Left lung (tissue), 10 donors: ENCODE measurements around the gene SULT1C3. TPM values are rescaled to one million over a fixed set of nuclear protein-coding genes. Genes with fewer than 3 reads are reported as not detected.
"Not testable (repeated sequence)": the region's sequence is repeated elsewhere in the genome, so short reads cannot be mapped to it uniquely, and the experiment has no call there.

Experiments
- ATAC-seq: fragments of 200-7000 bp; cut with Tn5 transposase; one replicate; pipeline ENCODE4 v1.9.1; 2020; ENCODE audit warnings: moderate library complexity
- DNase-seq, 4 donors: peaks; one replicate each; pipeline ENCODE4 v3.0.0-alpha.2; 2013 to 2020
- H3K27ac ChIP-seq, 2 donors: fragments of 200-600 bp; sonication (generic) in 1 of 2; one replicate each; pipeline versions ENCODE4 v1.5.0 to v1.8.0; 2020 to 2021
- H3K27me3 ChIP-seq, 2 donors: fragments of 200-600 bp; sonication (generic) in 1 of 2; one replicate each; pipeline versions ENCODE4 v1.5.0 to v1.8.0; 2020 to 2021
- H3K36me3 ChIP-seq, 2 donors: fragments of 200-600 bp; sonication (generic) in 1 of 2; one replicate each; pipeline versions ENCODE4 v1.5.0 to v1.8.0; 2020 to 2021
- H3K4me1 ChIP-seq, 2 donors: fragments of 200-600 bp; one replicate each; pipeline ENCODE4 v1.8.0; 2021
- H3K4me3 ChIP-seq, 2 donors: fragments of 200-600 bp; sonication (generic) in 1 of 2; one replicate each; pipeline versions ENCODE4 v1.5.0 to v1.8.0; 2020 to 2021; ENCODE audit warnings: mild to moderate bottlenecking in 1 of 2
- H3K9me3 ChIP-seq, 2 donors: fragments of 200-600 bp; sonication (generic) in 1 of 2; one replicate each; pipeline versions ENCODE4 v1.5.0 to v1.8.0; 2020 to 2021
- CTCF ChIP-seq, 2 donors: fragments of 200-600 bp; sonication (generic) in 1 of 2; IDR thresholded peaks; one replicate each; pipeline versions ENCODE4 v1.5.0 to v1.8.0; 2021; ENCODE audit warnings: antibody characterized with exemption in 2 of 2
- intact Hi-C, 2 donors: fragments of 100-400 bp; cut with DNase I; formaldehyde crosslinking; loops; one replicate each; pipeline versions ENCODE4 v1.11.2 to v1.14.2; 2022
- polyA plus RNA-seq, 6 donors: library from polyadenylated mRNA; unstranded; fragments of 120-200 nt; gene quantifications; one replicate each; pipeline ENCODE4 v1.2.1, GENCODE V29; 2013; ENCODE audit not compliant: insufficient read length in 6 of 6
- total RNA-seq, 2 donors: library from RNA; stranded (reverse); fragmentation: NEBNext Ultra II Directional; extraction: Animal tissue kit (Norgen Biotek cat#: 25700); gene quantifications; one replicate each; pipeline ENCODE4 v1.2.1, GENCODE V29; 2021
- donor health status: DM: no; HTN: yes; CAD: no.
- donor health status: DM: no; HTN: no; CAD: no.

SULT1C3 gene
- total and polyA plus RNA-seq, 8 donors = 0.14 TPM; not detected in 7

- H3K36me3 ChIP-seq = no peaks in the 10 kb centered on the region
- H3K4me3 ChIP-seq = no peak overlapping the region
- no peak overlapping the region for H3K27ac ChIP-seq
- H3K27me3 ChIP-seq = no peaks in the 10 kb centered on the region
- no peaks in the 10 kb centered on the region for H3K9me3 ChIP-seq
- TF ChIP-seq CTCF (IDR thresholded peaks at IDR 0.05) = no peak
- intact Hi-C loops = no loop called here
- ATAC-seq (no peak), DNase-seq (no peak)
- peaks cover 7 to 12% of the 10 kb centered on the region in 2 donors for H3K4me1 ChIP-seq
These were observed 32.0 kb downstream of the SULT1C3 start for GRCh38 chr2:108271691-108272253.

GRCh38 chr2:108278631-108279030 is 38.9 kb downstream of the SULT1C3 start:
- DNase-seq (no peak), ATAC-seq (no peak)
- no peak for TF ChIP-seq CTCF (IDR thresholded peaks at IDR 0.05)
- Histone ChIP-seq H3K36me3 (no peaks in the 10 kb centered on the region), H3K4me1 (no peaks in the 10 kb centered on the region), H3K27me3 (no peaks in the 10 kb centered on the region), H3K27ac (no peak overlapping the region), H3K9me3 (no peaks in the 10 kb centered on the region), H3K4me3 (no peak overlapping the region)
- intact Hi-C loops = no loop called here

GRCh38 chr2:108279468-108279867 is 39.7 kb downstream of the SULT1C3 start:
- Histone ChIP-seq H3K36me3 (no peaks in the 10 kb centered on the region), H3K27me3 (no peaks in the 10 kb centered on the region), H3K4me3 (no peak overlapping the region), H3K4me1 (no peaks in the 10 kb centered on the region), H3K9me3 (no peaks in the 10 kb centered on the region), H3K27ac (no peak overlapping the region)
- ATAC-seq (no peak), DNase-seq (no peak)
- TF ChIP-seq CTCF (IDR thresholded peaks at IDR 0.05) = no peak
- intact Hi-C loops = no loop called here

GRCh38 chr2:108280466-108280865 is 40.7 kb downstream of the SULT1C3 start:
- Histone ChIP-seq H3K4me3 (no peak overlapping the region), H3K36me3 (no peaks in the 10 kb centered on the region), H3K27ac (no peak overlapping the region), H3K9me3 (no peaks in the 10 kb centered on the region), H3K27me3 (no peaks in the 10 kb centered on the region), H3K4me1 (no peaks in the 10 kb centered on the region)
- DNase-seq = no peak
- ATAC-seq = no peak
- TF ChIP-seq CTCF (IDR thresholded peaks at IDR 0.05) = no peak
- intact Hi-C loops = no loop called here

GRCh38 chr2:108284566-108284965 is 44.8 kb downstream of the SULT1C3 start:
- H3K36me3 ChIP-seq, intact Hi-C loops, DNase-seq, H3K4me3 ChIP-seq, H3K4me1 ChIP-seq, H3K27me3 ChIP-seq, ATAC-seq, H3K27ac ChIP-seq, H3K9me3 ChIP-seq: not testable (repeated sequence)

- ATAC-seq = no peak
- Histone ChIP-seq H3K4me3 (no peak overlapping the region), H3K4me1 (no peaks in the 10 kb centered on the region), H3K27me3 (no peaks in the 10 kb centered on the region), H3K9me3 (no peaks in the 10 kb centered on the region), H3K36me3 (no peaks in the 10 kb centered on the region), H3K27ac (no peak overlapping the region)
- no peak for DNase-seq
- no peak for TF ChIP-seq CTCF (IDR thresholded peaks at IDR 0.05)
- intact Hi-C loops = no loop called here
These were observed 45.8 kb downstream of the SULT1C3 start for GRCh38 chr2:108285616-108286015.
